ENCODE data around the gene ASMT.

- TF ChIP-seq POLR2AphosphoS5 (IDR thresholded peaks at IDR 0.05), result no peak
- TF ChIP-seq CTCF (IDR thresholded peaks at IDR 0.05), result no peak
- TF ChIP-seq EP300 (IDR thresholded peaks at IDR 0.05), result no peak
Observed at GRCh38 chrX:1667566-1667965, 52.7 kb downstream of the ASMT start.

All from sigmoid colon (tissue), 4 donors.